ENCODE data around the gene NOTUM.

DNA sequence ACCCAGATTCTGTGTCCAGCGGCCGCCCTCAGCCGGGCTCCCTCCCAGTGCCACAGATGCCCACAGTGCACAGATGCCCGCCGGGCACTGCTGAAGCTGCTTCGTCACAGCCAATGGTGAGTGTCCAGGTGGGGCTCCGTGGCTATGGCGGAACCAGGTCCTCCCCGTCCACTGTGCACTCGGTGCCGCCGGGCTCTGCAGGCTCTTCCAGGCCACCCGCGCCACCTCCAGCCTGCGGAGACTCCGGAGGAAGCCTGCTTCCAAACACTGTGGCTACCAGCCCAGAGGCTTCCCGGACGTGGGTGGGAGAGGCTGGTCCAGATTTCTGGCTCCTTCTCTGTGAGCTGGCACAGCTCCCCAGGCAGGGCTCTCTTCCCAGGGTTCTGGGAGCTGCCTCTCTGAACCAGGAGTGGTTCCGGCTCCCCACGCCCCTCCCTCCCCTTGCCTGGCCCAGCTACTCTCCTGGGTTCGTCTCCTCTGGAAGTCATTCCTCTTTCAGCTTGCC, 21.1 kb downstream of the NOTUM start:
- TF ChIP-seq, protein P1, sequence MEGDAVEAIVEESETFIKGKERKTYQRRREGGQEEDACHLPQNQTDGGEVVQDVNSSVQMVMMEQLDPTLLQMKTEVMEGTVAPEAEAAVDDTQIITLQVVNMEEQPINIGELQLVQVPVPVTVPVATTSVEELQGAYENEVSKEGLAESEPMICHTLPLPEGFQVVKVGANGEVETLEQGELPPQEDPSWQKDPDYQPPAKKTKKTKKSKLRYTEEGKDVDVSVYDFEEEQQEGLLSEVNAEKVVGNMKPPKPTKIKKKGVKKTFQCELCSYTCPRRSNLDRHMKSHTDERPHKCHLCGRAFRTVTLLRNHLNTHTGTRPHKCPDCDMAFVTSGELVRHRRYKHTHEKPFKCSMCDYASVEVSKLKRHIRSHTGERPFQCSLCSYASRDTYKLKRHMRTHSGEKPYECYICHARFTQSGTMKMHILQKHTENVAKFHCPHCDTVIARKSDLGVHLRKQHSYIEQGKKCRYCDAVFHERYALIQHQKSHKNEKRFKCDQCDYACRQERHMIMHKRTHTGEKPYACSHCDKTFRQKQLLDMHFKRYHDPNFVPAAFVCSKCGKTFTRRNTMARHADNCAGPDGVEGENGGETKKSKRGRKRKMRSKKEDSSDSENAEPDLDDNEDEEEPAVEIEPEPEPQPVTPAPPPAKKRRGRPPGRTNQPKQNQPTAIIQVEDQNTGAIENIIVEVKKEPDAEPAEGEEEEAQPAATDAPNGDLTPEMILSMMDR (IDR thresholded peaks at IDR 0.05; ENCODE audit: extremely low read depth in 1 of 2, insufficient read depth in 1 of 2, low read depth in 1 of 2, low read length in 2 of 2): no peak
- TF ChIP-seq POLR2AphosphoS5 (IDR thresholded peaks at IDR 0.05; ENCODE audit: insufficient read depth, low read depth, low read length) (no peak), JUN (IDR thresholded peaks at IDR 0.05; ENCODE audit: borderline replicate concordance, insufficient read depth, insufficient read length, low read depth) (no peak)

All from endothelial cell of umbilical vein (primary cell).